Smooth muscle cell (in vitro differentiated cells): ENCODE results near the gene ADGRV1. TPM values are rescaled to one million over a fixed set of nuclear protein-coding genes. Genes with fewer than 3 reads are reported as not detected.

Experiments used
- DNase-seq: peaks from one replicate; lab custom pipeline; 2025; ENCODE audit not compliant: unreplicated experiment; lab: John Stamatoyannopoulos, UW
- H2AFZ ChIP-seq: fragments of 200-600 bp; sonication (generic); 2 replicates; pipeline ENCODE4 v1.6.0; 2016; ENCODE audit warnings: antibody characterized with exemption, low read depth, mild to moderate bottlenecking
- H3F3A ChIP-seq: fragments of 200-600 bp; sonication (generic); 2 replicates; pipeline ENCODE4 v1.6.0; 2017; ENCODE audit warnings: antibody characterized with exemption, low read depth
- H3K27ac ChIP-seq: fragments of 200-600 bp; sonication (generic); 2 replicates; pipeline ENCODE4 v1.5.1; 2016; ENCODE audit warnings: low read depth, mild to moderate bottlenecking
- H3K27me3 ChIP-seq: fragments of 200-600 bp; sonication (generic); 2 replicates; pipeline ENCODE4 v1.6.1; 2016; ENCODE audit warnings: low read depth, mild to moderate bottlenecking
- H3K36me3 ChIP-seq: fragments of 200-600 bp; sonication (generic); 2 replicates; pipeline ENCODE4 v1.5.1; 2016; ENCODE audit warnings: low read depth
- H3K4me1 ChIP-seq: fragments of 200-600 bp; sonication (generic); 2 replicates; pipeline ENCODE4 v1.5.1; 2016; ENCODE audit warnings: low read depth
- H3K4me2 ChIP-seq: fragments of 200-600 bp; sonication (generic); 2 replicates; pipeline ENCODE4 v1.6.0; 2016; ENCODE audit warnings: mild to moderate bottlenecking
- H3K4me3 ChIP-seq: fragments of 200-600 bp; sonication (generic); 2 replicates; pipeline ENCODE4 v1.5.1; 2016; ENCODE audit warnings: mild to moderate bottlenecking
- H3K79me2 ChIP-seq: fragments of 200-600 bp; sonication (generic); 2 replicates; pipeline ENCODE4 v1.6.0; 2016; ENCODE audit warnings: low read depth, mild to moderate bottlenecking
- H3K9ac ChIP-seq: fragments of 200-600 bp; sonication (generic); 2 replicates; pipeline ENCODE4 v1.6.0; 2016; ENCODE audit warnings: low read depth
- H3K9me3 ChIP-seq: fragments of 200-600 bp; sonication (generic); replicated peaks from 2 replicates; pipeline ENCODE4 v1.5.1; 2016; ENCODE audit warnings: low read depth
- H4K20me1 ChIP-seq: fragments of 200-600 bp; sonication (generic); 2 replicates; pipeline ENCODE4 v1.6.0; 2016; ENCODE audit warnings: low read depth
- CTCF ChIP-seq: fragments of 200-600 bp; sonication (generic); IDR thresholded peaks from 2 replicates; pipeline ENCODE4 v1.5.1; 2017; ENCODE audit warnings: borderline replicate concordance, mild to moderate bottlenecking, antibody characterized with exemption; ENCODE audit not compliant: insufficient read depth, poor library complexity, severe bottlenecking
- WGBS: methylation state at CpG from one replicate; pipeline ENCODE4 v1.1.7; 2016; ENCODE audit warnings: low lambda C conversion rate; 5-methylcytosine and 5-hydroxymethylcytosine counted together
- polyA plus RNA-seq: library from polyadenylated mRNA; unstranded; fragments of >200 nt; fragmentation: Nextera tagmentation; extraction: Ambion mirVana; gene quantifications from 2 replicates; pipeline ENCODE4 v1.2.1, GENCODE V29; 2016
- total RNA-seq: library from RNA; depleted of rRNA; stranded (reverse); fragments of >200 nt; gene quantifications from 2 replicates; pipeline ENCODE4 v1.2.3, GENCODE V29; 2014

The ADGRV1 gene
- total and polyA plus RNA-seq, 2 experiments from 2014 or later = 16.8 to 17.7 TPM

GRCh38 chr5:91175708-91176107 lies 617.1 kb downstream of the ADGRV1 start:
- H2AFZ ChIP-seq = peak overlapping the region; percentile 56
- H3K36me3 ChIP-seq = no peaks in the 10 kb centered on the region
- no peaks in the 10 kb centered on the region for H3K27me3 ChIP-seq
- H3K79me2 ChIP-seq = no peaks in the 10 kb centered on the region
- no peak overlapping the region for H3K9ac ChIP-seq
- no peak overlapping the region for H3K4me3 ChIP-seq
- peak overlapping the region; percentile 45 for H3K27ac ChIP-seq
- H3K4me1 ChIP-seq = peaks cover 26% of the 10 kb centered on the region
- H4K20me1 ChIP-seq = no peaks in the 10 kb centered on the region
- H3K4me2 ChIP-seq = peak overlapping the region; percentile 43
- WGBS = 43% methylated on average over 3 of the region's 3 CpGs
- H3F3A ChIP-seq = peaks cover 3% of the 10 kb centered on the region
- no peak for TF ChIP-seq CTCF
- DNase-seq = no peak
- no peaks in the 10 kb centered on the region for H3K9me3 ChIP-seq

GRCh38 chr5:91176288-91177016 lies 617.9 kb downstream of the ADGRV1 start:
- Histone ChIP-seq H3K36me3 (no peaks in the 10 kb centered on the region), H3K9me3 (no peaks in the 10 kb centered on the region), H3K4me1 (peaks cover 22% of the 10 kb centered on the region), H3K27ac (peak overlapping the region; percentile 45), H3K79me2 (no peaks in the 10 kb centered on the region), H3F3A (peaks cover 3% of the 10 kb centered on the region), H3K4me2 (peak overlapping the region; percentile 43), H3K4me3 (no peak overlapping the region), H4K20me1 (no peaks in the 10 kb centered on the region), H3K9ac (no peak overlapping the region), H3K27me3 (no peaks in the 10 kb centered on the region), H2AFZ (peak overlapping the region; percentile 14)
- 65% methylated on average over 6 of the region's 6 CpGs for WGBS
- no peak for TF ChIP-seq CTCF
- DNase-seq = no peak

DNA sequence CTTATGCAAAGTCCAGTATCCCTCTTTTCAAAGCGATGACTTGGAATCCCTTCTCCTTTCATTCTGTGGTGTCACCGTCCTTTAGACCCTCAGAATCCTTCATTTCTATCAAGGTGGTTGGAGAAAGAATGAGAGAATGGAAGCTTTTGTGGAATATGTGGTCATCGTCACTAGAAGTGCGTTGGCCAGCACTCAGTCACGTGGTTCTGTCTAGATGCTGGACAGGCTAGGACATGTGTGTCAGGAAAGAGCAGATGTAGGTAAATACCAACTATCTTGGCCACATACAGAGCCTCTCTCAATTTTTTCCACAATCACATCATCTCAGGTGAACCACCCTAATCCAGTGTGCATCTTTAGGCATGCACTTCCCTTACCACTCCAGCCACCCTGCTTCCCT lies 618.5 kb downstream of the ADGRV1 start:
- TF ChIP-seq CTCF = no peak
- H3K4me3 ChIP-seq = no peak overlapping the region
- H3K9ac ChIP-seq = no peak overlapping the region
- peak overlapping the region; percentile 43 for H3K4me2 ChIP-seq
- peak overlapping the region; percentile 14 for H2AFZ ChIP-seq
- DNase-seq = no peak
- H3K9me3 ChIP-seq = no peaks in the 10 kb centered on the region
- H3K4me1 ChIP-seq = peaks cover 21% of the 10 kb centered on the region
- H3K36me3 ChIP-seq = no peaks in the 10 kb centered on the region
- H3F3A ChIP-seq = peaks cover 3% of the 10 kb centered on the region
- no peaks in the 10 kb centered on the region for H4K20me1 ChIP-seq
- no peaks in the 10 kb centered on the region for H3K27me3 ChIP-seq
- 85% methylated on average over 5 of the region's 5 CpGs for WGBS
- H3K79me2 ChIP-seq = no peaks in the 10 kb centered on the region
- peak overlapping the region; percentile 45 for H3K27ac ChIP-seq

GRCh38 chr5:91177639-91178038 lies 619.0 kb downstream of the ADGRV1 start:
- Histone ChIP-seq H3F3A (peaks cover 3% of the 10 kb centered on the region), H3K36me3 (no peaks in the 10 kb centered on the region), H3K27me3 (no peaks in the 10 kb centered on the region), H3K79me2 (no peaks in the 10 kb centered on the region), H4K20me1 (no peaks in the 10 kb centered on the region), H3K4me3 (no peak overlapping the region), H3K9ac (no peak overlapping the region), H3K9me3 (no peaks in the 10 kb centered on the region), H3K27ac (no peak overlapping the region), H3K4me2 (no peak overlapping the region), H3K4me1 (peaks cover 21% of the 10 kb centered on the region), H2AFZ (no peak overlapping the region)
- WGBS = 77% methylated on average over 3 of the region's 3 CpGs
- DNase-seq = no peak
- no peak for TF ChIP-seq CTCF
